Measurements from ENCODE around the gene P2RX3. TPM values are rescaled to one million over a fixed set of nuclear protein-coding genes. Genes with fewer than 3 reads are reported as not detected.

Gene P2RX3
- total and polyA plus RNA-seq, 4 donors: 0.11 TPM; not detected in 3

GRCh38 chr11:57332694-57333440 is 5.3 kb upstream of the P2RX3 start:
- Histone ChIP-seq H3K4me3 (no peak overlapping the region), H3K27me3 (ENCODE audit: control insufficient read depth in 3 of 3, insufficient read depth in 3 of 3, low read length in 2 of 3) (no peaks in the 10 kb centered on the region), H3K4me1 (ENCODE audit: control insufficient read depth in 5 of 5, insufficient read depth in 5 of 5, low read length in 5 of 5) (peaks cover 0 to 19% (median 8%) of the 10 kb centered on the region in 5 donors), H3K36me3 (ENCODE audit: control insufficient read depth in 4 of 4, insufficient read depth in 4 of 4, low read length in 4 of 4) (peaks cover 6 to 61% (median 45%) of the 10 kb centered on the region in 4 donors), H3K9ac (ENCODE audit: insufficient read depth in 1 of 2, low read length in 2 of 2) (no peak overlapping the region), H3K27ac (ENCODE audit: low read depth in 1 of 2, low read length in 1 of 2) (no peak overlapping the region), H3K9me3 (ENCODE audit: control insufficient read depth in 4 of 4, insufficient read depth in 3 of 4, low read length in 3 of 4) (no peaks in the 10 kb centered on the region)
- WGBS, 2 donors: 86 to 92% methylated on average over 11 of the region's 11 CpGs
- ATAC-seq (ENCODE audit: insufficient read depth, low FRiP score) (no peak), DNase-seq (no peak)
- no peak for TF ChIP-seq CTCF (IDR thresholded peaks at IDR 0.05; ENCODE audit: control extremely low read depth, extremely low read depth)

GRCh38 chr11:57335023-57335342 is 3.2 kb upstream of the P2RX3 start:
- DNase-seq (no peak), ATAC-seq (ENCODE audit: insufficient read depth, low FRiP score) (no peak)
- H3K4me3 ChIP-seq: peak overlapping the region; percentile 74
- H3K9me3 ChIP-seq (ENCODE audit: control insufficient read depth in 4 of 4, insufficient read depth in 3 of 4, low read length in 3 of 4): no peaks in the 10 kb centered on the region
- peaks cover 3 to 42% (median 30%) of the 10 kb centered on the region in 4 donors for H3K36me3 ChIP-seq (ENCODE audit: control insufficient read depth in 4 of 4, insufficient read depth in 4 of 4, low read length in 4 of 4)
- no peak for TF ChIP-seq CTCF (IDR thresholded peaks at IDR 0.05; ENCODE audit: control extremely low read depth, extremely low read depth)
- H3K27ac ChIP-seq (ENCODE audit: low read depth in 1 of 2, low read length in 1 of 2): peak overlapping the region; percentile 64 to 89
- H3K27me3 ChIP-seq (ENCODE audit: control insufficient read depth in 3 of 3, insufficient read depth in 3 of 3, low read length in 2 of 3): no peaks in the 10 kb centered on the region
- WGBS, 2 donors: 6 to 7% methylated on average over 7 of the region's 7 CpGs
- H3K4me1 ChIP-seq (ENCODE audit: control insufficient read depth in 5 of 5, insufficient read depth in 5 of 5, low read length in 5 of 5): peaks cover 0 to 23% (median 12%) of the 10 kb centered on the region in 5 donors
- peak overlapping the region; percentile 81 to 90 for H3K9ac ChIP-seq (ENCODE audit: insufficient read depth in 1 of 2, low read length in 2 of 2)

GRCh38 chr11:57335343-57336110 is 2.6 kb upstream of the P2RX3 start, which contains the start of gene SSRP1:
TSS of gene SSRP1 (minus strand) at chr11:57335892. CDS start at chr11:57335121, 771 bp downstream.
- Histone ChIP-seq H3K9me3 (ENCODE audit: control insufficient read depth in 4 of 4, insufficient read depth in 3 of 4, low read length in 3 of 4) (no peaks in the 10 kb centered on the region), H3K27me3 (ENCODE audit: control insufficient read depth in 3 of 3, insufficient read depth in 3 of 3, low read length in 2 of 3) (no peaks in the 10 kb centered on the region), H3K4me3 (peak within 1 kb of the TSS; percentile 74), H3K36me3 (ENCODE audit: control insufficient read depth in 4 of 4, insufficient read depth in 4 of 4, low read length in 4 of 4) (peaks cover 2 to 37% (median 25%) of the 10 kb centered on the region in 4 donors), H3K4me1 (ENCODE audit: control insufficient read depth in 5 of 5, insufficient read depth in 5 of 5, low read length in 5 of 5) (peaks cover 0 to 23% (median 12%) of the 10 kb centered on the region in 5 donors), H3K9ac (ENCODE audit: insufficient read depth in 1 of 2, low read length in 2 of 2) (peak within 1 kb of the TSS; percentile 81 to 90), H3K27ac (ENCODE audit: low read depth in 1 of 2, low read length in 1 of 2) (peak within 1 kb of the TSS; percentile 67 to 89)
- ATAC-seq (ENCODE audit: insufficient read depth, low FRiP score) (peak; percentile 99), DNase-seq (peak; percentile 91 to 94 (median 93))
- TF ChIP-seq CTCF (IDR thresholded peaks at IDR 0.05; ENCODE audit: control extremely low read depth, extremely low read depth): no peak
- 0% methylated on average over 56 to 68 of the region's 69 CpGs for WGBS, 2 donors

Data from lung (tissue), 12 donors.